ENCODE data around the gene ADGRF4. TPM values are rescaled to one million over a fixed set of nuclear protein-coding genes. Genes with fewer than 3 reads are reported as not detected.

ADGRF4 gene
- polyA plus RNA-seq, 1 donor from 2014 or later, result not detected

GRCh38 chr6:47724300-47724699 is 25.9 kb downstream of the ADGRF4 start:
- H3K27ac ChIP-seq (ENCODE audit: low read length), result no peak overlapping the region
- no peaks in the 10 kb centered on the region for H4K20me1 ChIP-seq (ENCODE audit: insufficient read depth)
- no peaks in the 10 kb centered on the region for H3K9me2 ChIP-seq (ENCODE audit: insufficient read depth, low read length)
- no peaks in the 10 kb centered on the region for H3K79me2 ChIP-seq (replicated peaks; ENCODE audit: insufficient read depth, low read length)
- no peak for TF ChIP-seq REST (IDR thresholded peaks at IDR 0.05; ENCODE audit: borderline replicate concordance)
- TF ChIP-seq RAD21 (conservative IDR thresholded peaks at IDR 0.05), result no peak
- TF ChIP-seq EZH2 (IDR thresholded peaks at IDR 0.05; ENCODE audit: borderline replicate concordance, insufficient read depth, low read length, poor library complexity, severe bottlenecking), result no peak
- TF ChIP-seq SMC3 (conservative IDR thresholded peaks at IDR 0.05; ENCODE audit: poor library complexity), result no peak
- no peak for TF ChIP-seq EP300 (conservative IDR thresholded peaks at IDR 0.05; ENCODE audit: poor library complexity, severe bottlenecking)
- no peak for TF ChIP-seq POLR2AphosphoS5 (IDR thresholded peaks at IDR 0.05)
- no peak for TF ChIP-seq MXI1 (conservative IDR thresholded peaks at IDR 0.05; ENCODE audit: poor library complexity, severe bottlenecking)
- TF ChIP-seq CTCF (IDR thresholded peaks at IDR 0.05; ENCODE audit: poor library complexity, severe bottlenecking), result no peak
- no peak for TF ChIP-seq TAF1 (IDR thresholded peaks at IDR 0.05; ENCODE audit: low read depth)
- no peak overlapping the region for H3K4me3 ChIP-seq (ENCODE audit: low read length)
- H3F3A ChIP-seq (ENCODE audit: insufficient read depth, low read length, poor library complexity, severe bottlenecking), result no peaks in the 10 kb centered on the region
- H3K36me3 ChIP-seq (ENCODE audit: insufficient read depth, low read length), result no peaks in the 10 kb centered on the region
- no peaks in the 10 kb centered on the region for H3K9me3 ChIP-seq (ENCODE audit: low read length)
- no peak overlapping the region for H3K4me2 ChIP-seq (ENCODE audit: low read length)
- H3K27me3 ChIP-seq (ENCODE audit: insufficient read depth, low read depth, low read length), result no peaks in the 10 kb centered on the region
- H2AFZ ChIP-seq (ENCODE audit: low read depth, low read length), result no peak overlapping the region
- no peak overlapping the region for H3K9ac ChIP-seq (ENCODE audit: low read length)

- H3K4me3 ChIP-seq (ENCODE audit: low read length), result no peak overlapping the region
- H3K27me3 ChIP-seq (ENCODE audit: insufficient read depth, low read depth, low read length), result no peaks in the 10 kb centered on the region
- H3K4me2 ChIP-seq (ENCODE audit: low read length), result no peak overlapping the region
- H3K9me2 ChIP-seq (ENCODE audit: insufficient read depth, low read length), result no peaks in the 10 kb centered on the region
- no peaks in the 10 kb centered on the region for H4K20me1 ChIP-seq (ENCODE audit: insufficient read depth)
- H3K27ac ChIP-seq (ENCODE audit: low read length), result no peak overlapping the region
- no peak overlapping the region for H2AFZ ChIP-seq (ENCODE audit: low read depth, low read length)
- no peaks in the 10 kb centered on the region for H3K9me3 ChIP-seq (ENCODE audit: low read length)
- TF ChIP-seq EZH2 (IDR thresholded peaks at IDR 0.05; ENCODE audit: borderline replicate concordance, insufficient read depth, low read length, poor library complexity, severe bottlenecking), result no peak
- no peaks in the 10 kb centered on the region for H3F3A ChIP-seq (ENCODE audit: insufficient read depth, low read length, poor library complexity, severe bottlenecking)
- H3K9ac ChIP-seq (ENCODE audit: low read length), result no peak overlapping the region
- no peaks in the 10 kb centered on the region for H3K36me3 ChIP-seq (ENCODE audit: insufficient read depth, low read length)
- H3K79me2 ChIP-seq (replicated peaks; ENCODE audit: insufficient read depth, low read length), result no peaks in the 10 kb centered on the region
Measured at GRCh38 chr6:47727391-47727790, 29.0 kb downstream of the ADGRF4 start.

GRCh38 chr6:47729019-47729418 is 30.6 kb downstream of the ADGRF4 start:
- Histone ChIP-seq H3K4me3 (ENCODE audit: low read length) (no peak overlapping the region), H3K36me3 (ENCODE audit: insufficient read depth, low read length) (no peaks in the 10 kb centered on the region), H3K27me3 (ENCODE audit: insufficient read depth, low read depth, low read length) (no peaks in the 10 kb centered on the region), H2AFZ (ENCODE audit: low read depth, low read length) (no peak overlapping the region), H3K9me2 (ENCODE audit: insufficient read depth, low read length) (no peaks in the 10 kb centered on the region), H3K27ac (ENCODE audit: low read length) (no peak overlapping the region), H3K4me2 (ENCODE audit: low read length) (no peak overlapping the region), H4K20me1 (ENCODE audit: insufficient read depth) (no peaks in the 10 kb centered on the region), H3K9me3 (ENCODE audit: low read length) (no peaks in the 10 kb centered on the region), H3K9ac (ENCODE audit: low read length) (no peak overlapping the region), H3F3A (ENCODE audit: insufficient read depth, low read length, poor library complexity, severe bottlenecking) (no peaks in the 10 kb centered on the region), H3K79me2 (replicated peaks; ENCODE audit: insufficient read depth, low read length) (no peaks in the 10 kb centered on the region)
- TF ChIP-seq REST (IDR thresholded peaks at IDR 0.05; ENCODE audit: borderline replicate concordance) (no peak), CTCF (IDR thresholded peaks at IDR 0.05; ENCODE audit: poor library complexity, severe bottlenecking) (no peak), MXI1 (conservative IDR thresholded peaks at IDR 0.05; ENCODE audit: poor library complexity, severe bottlenecking) (no peak), POLR2AphosphoS5 (IDR thresholded peaks at IDR 0.05) (no peak), SMC3 (conservative IDR thresholded peaks at IDR 0.05; ENCODE audit: poor library complexity) (no peak), RAD21 (conservative IDR thresholded peaks at IDR 0.05) (no peak)
